Aorta (tissue), 5 donors: ENCODE measurements around the gene SLTM. TPM values are rescaled to one million over a fixed set of nuclear protein-coding genes. Genes with fewer than 3 reads are reported as not detected.
A peak's percentile ranks its signal among the peaks of the same experiment; 100 is the strongest.

Experiments used
- ATAC-seq: fragments of 200-7000 bp; cut with Tn5 transposase; one replicate; pipeline ENCODE4 v1.9.1; 2022; ENCODE audit warnings: moderate library complexity; ENCODE audit not compliant: low FRiP score
- DNase-seq, 2 donors: peaks; one replicate each; pipeline ENCODE4 v3.0.0-alpha.2; 2020
- H3K27ac ChIP-seq, 2 donors: one replicate each; pipeline ENCODE4 v1.5.1; 2013; ENCODE audit warnings: low read length in 2 of 2, mild to moderate bottlenecking in 2 of 2, moderate library complexity in 2 of 2, control low read depth in 1 of 2, inconsistent platforms in 1 of 2, low read depth in 1 of 2
- H3K27me3 ChIP-seq, 2 donors: one replicate each; pipeline ENCODE4 v1.6.1; 2013; ENCODE audit warnings: control low read depth in 1 of 2, low read length in 1 of 2, mild to moderate bottlenecking in 1 of 2, moderate library complexity in 1 of 2; ENCODE audit not compliant: insufficient read depth in 2 of 2, control insufficient read depth in 1 of 2
- H3K36me3 ChIP-seq, 2 donors: one replicate each; pipeline ENCODE4 v1.6.1; 2013; ENCODE audit warnings: control low read depth in 1 of 2, low read length in 1 of 2, mild to moderate bottlenecking in 1 of 2; ENCODE audit not compliant: insufficient read depth in 2 of 2, control insufficient read depth in 1 of 2
- H3K4me1 ChIP-seq, 2 donors: one replicate each; pipeline ENCODE4 v1.6.1; 2013; ENCODE audit warnings: low read length in 2 of 2, control low read depth in 1 of 2, mild to moderate bottlenecking in 1 of 2, moderate library complexity in 1 of 2; ENCODE audit not compliant: insufficient read depth in 2 of 2, control insufficient read depth in 1 of 2
- H3K4me3 ChIP-seq, 2 donors: one replicate each; pipeline ENCODE4 v1.5.1; 2013; ENCODE audit warnings: low read length in 2 of 2, control low read depth in 1 of 2, mild to moderate bottlenecking in 1 of 2
- H3K9me3 ChIP-seq: one replicate; pipeline ENCODE4 v1.6.1; 2013; ENCODE audit warnings: mild to moderate bottlenecking, low read length; ENCODE audit not compliant: control insufficient read depth
- WGBS, 2 donors: extraction: QIAGEN DNeasy Blood & Tissue Kit; methylation state at CpG; one replicate each; pipeline ENCODE4 v1.1.7; 2013; 5-methylcytosine and 5-hydroxymethylcytosine counted together
- intact Hi-C, 2 donors: fragments of 100-400 bp; cut with DNase I; formaldehyde crosslinking; loops; one replicate each; pipeline versions ENCODE4 v1.14.2 to v1.15.0; 2022
- polyA plus RNA-seq, 2 donors: library from polyadenylated mRNA; stranded (reverse); fragments of 200-250 nt; gene quantifications; one replicate each; pipeline ENCODE4 v1.2.3, GENCODE V29; 2013
- total RNA-seq, 2 donors: library from RNA; stranded (reverse); fragmentation: NEBNext Ultra II Directional; extraction: Animal tissue kit (Norgen Biotek cat#: 25700); gene quantifications; one replicate each; pipeline ENCODE4 v1.2.1, GENCODE V29; 2021
- donor health status: healthy with polysubstance abuse.
- donor health status: Bipolar disorder and iron deficiency.
- donor health status: DM: no; HTN: no; CAD: no.
- donor health status: DM: no; HTN: no; CAD: no.
- donor health status: DM: yes; HTN: yes; CAD: no.

SLTM gene
- total and polyA plus RNA-seq, 4 donors, result 42.4 to 99.5 (median 74.9) TPM

DNA sequence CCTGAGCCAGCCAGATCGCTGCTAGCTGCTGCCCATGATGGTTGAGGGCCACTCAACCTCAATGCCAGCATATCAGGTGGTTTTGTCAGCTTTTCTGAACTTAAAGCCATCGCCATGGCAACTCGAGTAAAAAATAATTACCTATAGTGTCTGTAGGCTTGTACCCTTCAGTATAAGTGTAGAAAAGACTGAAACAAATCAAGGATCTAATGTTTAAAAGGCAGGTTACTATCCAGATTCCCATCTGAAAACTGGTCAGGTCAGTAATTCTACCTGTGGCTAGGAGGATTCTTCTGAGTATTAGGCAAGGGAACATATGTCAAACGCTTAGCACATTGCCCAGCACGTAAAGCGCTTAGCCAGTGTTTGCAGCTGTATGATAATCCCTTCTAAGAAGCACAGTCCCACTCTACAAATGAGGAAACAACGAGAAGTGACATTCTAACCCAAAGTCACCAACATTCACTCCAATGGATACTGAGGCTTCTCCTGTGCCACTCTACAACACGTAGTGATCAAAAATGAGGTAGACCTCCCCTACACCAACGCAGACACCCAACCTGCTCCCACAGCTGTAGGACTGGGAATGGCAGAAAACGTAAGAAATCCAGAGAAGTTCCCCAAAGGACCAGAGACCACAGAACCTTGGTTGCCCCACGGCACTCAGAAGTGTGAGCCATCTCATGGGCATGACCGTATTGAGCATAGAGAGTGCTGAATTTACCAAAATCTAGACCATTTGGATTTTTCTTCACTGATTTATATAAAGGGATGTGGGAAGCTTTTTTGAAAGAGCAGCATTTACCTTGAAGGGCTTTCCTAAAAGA lies 55.3 kb downstream of the SLTM start:
- H3K36me3 ChIP-seq, result peaks cover 3 to 12% of the 10 kb centered on the region in 2 donors
- no peak overlapping the region for H3K4me3 ChIP-seq
- no peak for DNase-seq
- H3K27me3 ChIP-seq, result no peaks in the 10 kb centered on the region
- 96% methylated on average over 12 of the region's 12 CpGs for WGBS, 2 donors
- intact Hi-C loops, result no loop called here
- no peaks in the 10 kb centered on the region for H3K9me3 ChIP-seq
- no peak for ATAC-seq
- H3K4me1 ChIP-seq, result no peaks in the 10 kb centered on the region
- H3K27ac ChIP-seq, result no peak overlapping the region

DNA sequence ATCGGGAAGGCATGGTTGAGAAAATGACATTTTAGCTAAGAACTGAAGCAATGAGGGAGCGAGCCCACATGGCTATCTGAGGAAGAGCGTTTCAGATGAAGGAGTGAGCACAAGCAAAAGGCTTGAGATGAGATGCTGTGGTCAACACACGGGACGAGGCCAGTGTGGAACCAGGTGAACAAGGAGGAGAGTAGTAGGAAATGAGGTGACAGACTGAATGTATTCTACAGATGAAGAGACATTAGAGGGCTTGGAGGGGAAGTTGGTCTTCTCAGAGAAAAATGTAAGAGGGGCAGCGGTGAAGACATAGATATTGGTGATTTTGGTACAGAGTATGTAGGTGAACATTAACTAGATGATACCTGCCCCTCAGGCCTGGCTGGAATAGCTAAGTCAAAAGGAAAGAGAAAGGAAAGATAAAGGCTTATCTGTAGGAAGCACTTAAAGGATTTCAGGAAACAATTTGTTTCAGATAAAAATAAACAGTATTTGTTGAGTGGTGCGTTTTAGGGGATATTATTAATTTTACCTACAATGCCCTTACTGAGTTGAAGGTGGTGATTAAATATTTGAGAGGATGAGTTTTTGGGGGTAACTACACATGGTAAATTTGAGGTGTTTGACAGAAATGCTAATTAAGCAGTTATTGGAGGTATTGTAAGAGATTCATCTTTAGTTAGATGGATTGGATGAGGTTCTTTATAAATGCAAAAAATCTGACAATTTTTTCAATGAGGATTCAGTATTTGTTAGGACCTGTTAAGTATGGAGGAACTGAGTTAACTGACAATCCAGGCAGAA lies 57.0 kb downstream of the SLTM start:
- DNase-seq (no peak), ATAC-seq (no peak)
- no peak overlapping the region for H3K27ac ChIP-seq
- H3K4me1 ChIP-seq, result no peaks in the 10 kb centered on the region
- no peaks in the 10 kb centered on the region for H3K27me3 ChIP-seq
- no peak overlapping the region for H3K4me3 ChIP-seq
- WGBS, 2 donors, result 85 to 89% methylated on average over 7 of the region's 7 CpGs
- no peaks in the 10 kb centered on the region for H3K9me3 ChIP-seq
- H3K36me3 ChIP-seq, result peaks cover 0 to 10% of the 10 kb centered on the region in 2 donors
- intact Hi-C loops, result no loop called here

DNA sequence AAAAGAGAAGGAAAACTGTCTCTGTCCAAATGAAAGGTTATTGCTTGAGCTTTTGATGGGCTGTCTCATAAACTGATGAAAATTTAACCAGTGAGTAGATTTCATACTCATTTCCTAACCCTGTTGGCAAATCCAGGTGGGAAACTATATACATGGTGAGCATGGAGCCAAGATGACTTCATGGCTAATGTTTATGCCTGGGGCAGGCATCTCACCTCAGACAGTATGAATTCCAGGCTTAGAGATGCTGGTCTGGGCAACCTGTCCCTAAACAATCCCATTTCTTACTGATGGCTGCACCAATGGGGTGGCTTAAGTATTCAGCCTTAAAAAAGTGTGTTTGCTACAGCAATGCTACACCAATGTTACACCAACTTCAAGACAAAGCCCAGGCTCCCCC lies 58.1 kb downstream of the SLTM start:
- peaks cover 0 to 7% of the 10 kb centered on the region in 2 donors for H3K36me3 ChIP-seq
- ATAC-seq, result no peak
- H3K4me1 ChIP-seq, result no peaks in the 10 kb centered on the region
- H3K9me3 ChIP-seq, result no peaks in the 10 kb centered on the region
- no peak for DNase-seq
- intact Hi-C loops, result no loop called here
- no peak overlapping the region for H3K4me3 ChIP-seq
- no peak overlapping the region for H3K27ac ChIP-seq
- no peaks in the 10 kb centered on the region for H3K27me3 ChIP-seq

DNA sequence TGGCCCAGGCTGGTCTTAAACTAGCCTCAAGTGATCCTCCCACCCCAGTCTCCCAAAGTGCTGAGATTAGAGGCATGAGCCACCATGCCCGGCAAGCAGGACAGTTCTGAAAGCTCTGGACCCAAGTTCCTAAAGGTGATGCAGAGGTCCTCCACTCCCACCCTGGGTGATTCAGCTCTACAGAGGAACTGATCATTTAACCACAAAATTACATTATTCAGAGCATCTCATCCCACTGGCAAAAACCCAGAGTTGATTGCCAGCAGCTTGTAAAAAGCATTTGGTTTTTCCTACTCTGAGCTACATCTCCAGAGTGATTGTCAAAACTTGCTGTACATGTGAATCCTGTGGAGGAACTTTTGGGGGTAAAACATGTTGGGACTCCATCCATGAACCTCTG lies 60.2 kb downstream of the SLTM start:
- DNase-seq (no peak), ATAC-seq (no peak)
- no peaks in the 10 kb centered on the region for H3K4me1 ChIP-seq
- no peaks in the 10 kb centered on the region for H3K27me3 ChIP-seq
- no peak overlapping the region for H3K4me3 ChIP-seq
- no peak overlapping the region for H3K27ac ChIP-seq
- no peaks in the 10 kb centered on the region for H3K36me3 ChIP-seq
- intact Hi-C loops, result no loop called here
- 82 to 86% methylated on average over 1 of the region's 1 CpG for WGBS, 2 donors
- no peaks in the 10 kb centered on the region for H3K9me3 ChIP-seq

DNA sequence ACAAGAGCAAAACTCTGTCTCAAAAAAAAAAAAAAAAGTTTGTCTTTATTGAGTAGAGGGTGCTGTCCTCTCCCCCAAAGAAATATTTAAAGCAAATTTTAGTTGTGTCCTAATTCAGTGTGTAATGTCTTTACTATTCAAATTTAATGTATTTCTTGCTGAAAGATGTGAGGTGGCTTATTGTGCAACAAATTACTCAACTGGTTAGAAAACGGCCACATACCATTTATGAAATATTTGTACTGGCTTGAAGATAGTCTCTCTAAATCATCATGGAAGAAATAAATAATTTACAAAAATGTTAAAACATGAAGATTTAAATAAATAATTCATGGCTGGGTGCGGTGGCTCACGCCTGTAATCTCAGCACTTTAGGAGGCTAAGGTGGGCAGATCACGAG lies 63.0 kb downstream of the SLTM start:
- no peaks in the 10 kb centered on the region for H3K9me3 ChIP-seq
- H3K27me3 ChIP-seq, result no peaks in the 10 kb centered on the region
- intact Hi-C loops, result no loop called here
- ATAC-seq (no peak), DNase-seq (no peak)
- H3K4me1 ChIP-seq, result no peaks in the 10 kb centered on the region
- no peak overlapping the region for H3K4me3 ChIP-seq
- WGBS, 2 donors, result 88 to 90% methylated on average over 4 of the region's 4 CpGs
- H3K27ac ChIP-seq, result no peak overlapping the region
- H3K36me3 ChIP-seq, result no peaks in the 10 kb centered on the region

DNA sequence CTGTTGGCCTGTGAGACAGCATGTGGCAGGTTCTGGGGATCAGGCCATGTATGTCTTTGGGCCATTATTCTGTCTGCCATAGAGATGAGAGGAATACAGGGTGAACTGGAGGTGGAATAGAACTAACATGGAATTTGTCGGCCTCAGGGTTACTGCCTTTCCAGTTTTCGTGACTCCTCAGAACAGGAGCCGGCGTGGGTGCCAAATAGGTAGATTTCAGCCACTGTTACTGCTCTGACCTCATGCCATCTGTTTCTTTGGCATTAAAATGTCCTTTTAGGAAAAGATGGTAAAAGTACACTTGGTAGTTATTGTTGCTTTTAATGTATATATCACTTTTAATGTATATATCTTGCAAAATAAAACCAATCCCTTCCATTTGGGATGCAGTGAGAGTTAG lies 65.6 kb downstream of the SLTM start:
- intact Hi-C loops, result no loop called here
- H3K27ac ChIP-seq, result no peak overlapping the region
- 95 to 97% methylated on average over 4 of the region's 4 CpGs for WGBS, 2 donors
- H3K9me3 ChIP-seq, result no peaks in the 10 kb centered on the region
- no peak for DNase-seq
- no peak overlapping the region for H3K4me3 ChIP-seq
- H3K4me1 ChIP-seq, result no peaks in the 10 kb centered on the region
- ATAC-seq, result no peak
- H3K36me3 ChIP-seq, result no peaks in the 10 kb centered on the region
- H3K27me3 ChIP-seq, result no peaks in the 10 kb centered on the region

DNA sequence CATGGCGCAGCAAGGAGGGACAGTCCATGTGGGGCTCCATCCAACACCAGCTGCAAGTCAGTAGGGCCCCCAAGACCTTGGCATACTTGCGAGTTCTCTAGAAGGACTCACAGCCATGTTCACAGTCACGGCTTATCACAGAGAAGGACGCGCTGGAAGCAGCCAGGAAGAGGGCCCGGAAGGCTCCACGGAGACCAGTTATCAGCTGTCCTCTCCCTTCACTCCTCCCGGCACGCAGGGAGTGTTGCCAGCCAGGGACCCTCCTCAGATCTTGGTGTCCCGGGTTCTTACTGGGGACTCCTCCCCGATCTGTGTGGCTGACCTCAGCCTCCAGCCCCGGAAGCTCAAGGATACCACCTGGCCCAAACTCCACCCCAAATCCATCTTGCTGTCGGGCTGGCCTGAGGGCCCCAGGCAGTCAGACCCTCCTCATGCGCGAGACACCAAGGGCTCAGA lies 68.0 kb downstream of the SLTM start:
- no peak overlapping the region for H3K4me3 ChIP-seq
- no peaks in the 10 kb centered on the region for H3K36me3 ChIP-seq
- no peaks in the 10 kb centered on the region for H3K27me3 ChIP-seq
- H3K9me3 ChIP-seq, result no peaks in the 10 kb centered on the region
- intact Hi-C loops, result no loop called here
- ATAC-seq, result peak; percentile 24
- H3K4me1 ChIP-seq, result no peaks in the 10 kb centered on the region
- no peak overlapping the region for H3K27ac ChIP-seq
- no peak for DNase-seq
- WGBS, 2 donors, result 68% methylated on average over 15 of the region's 15 CpGs

DNA sequence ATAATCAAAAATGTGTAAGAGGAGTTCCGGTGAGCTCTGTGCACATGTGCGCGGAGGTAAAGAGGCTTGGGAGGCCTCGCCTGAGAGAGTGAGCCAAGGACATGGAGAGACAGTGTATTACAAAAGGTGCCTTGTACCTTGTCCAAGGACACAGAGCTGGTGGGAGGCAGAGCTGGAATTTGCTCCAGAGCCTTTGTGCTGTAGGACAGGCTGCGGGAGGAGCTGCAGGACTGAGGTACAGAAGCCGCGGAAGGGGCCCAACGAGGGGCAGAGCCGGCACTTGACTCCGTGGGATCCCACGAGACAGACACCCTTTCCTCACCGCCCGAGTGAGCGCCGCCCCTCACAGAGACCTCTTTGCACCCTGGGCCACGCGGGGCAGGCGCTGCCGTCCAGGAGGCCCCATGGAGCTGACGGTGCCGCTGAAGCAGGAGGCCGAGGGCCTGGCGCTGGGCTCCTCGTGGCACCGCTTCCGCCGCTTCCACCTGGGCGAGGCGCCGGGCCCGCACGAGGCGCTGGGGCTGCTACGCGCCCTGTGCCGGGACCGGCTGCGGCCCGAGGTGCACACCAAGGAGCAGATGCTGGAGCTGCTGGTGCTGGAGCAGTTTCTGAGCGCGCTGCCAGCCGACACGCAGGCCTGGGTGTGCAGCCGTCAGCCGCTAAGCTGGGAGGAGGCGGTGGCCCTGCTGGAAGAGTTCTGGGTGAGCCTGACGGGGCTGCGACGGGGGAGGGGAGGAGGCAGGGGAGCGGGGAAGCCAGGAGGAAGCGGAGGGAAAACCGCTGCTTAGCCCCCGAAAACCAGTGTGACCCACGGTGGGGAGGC lies 68.7 kb downstream of the SLTM start:
- Histone ChIP-seq H3K4me1 (no peaks in the 10 kb centered on the region), H3K27me3 (no peaks in the 10 kb centered on the region), H3K9me3 (no peaks in the 10 kb centered on the region), H3K36me3 (no peaks in the 10 kb centered on the region), H3K4me3 (no peak overlapping the region), H3K27ac (no peak overlapping the region)
- DNase-seq (peak; percentile 60 to 82), ATAC-seq (peak; percentile 72)
- 14 to 15% methylated on average over 54 of the region's 54 CpGs for WGBS, 2 donors
- intact Hi-C loops, result no loop called here
